T follicular helper cell (primary cell): Measurements from ENCODE around the gene METTL9.
"Not testable (repeated sequence)": the region's sequence is repeated elsewhere in the genome, so short reads cannot be mapped to it uniquely, and the experiment has no call there.

Experiments
- DNase-seq: peaks from one replicate; pipeline ENCODE4 v3.0.0-alpha.2; 2020; ENCODE audit warnings: low read depth

The METTL9 gene

DNA sequence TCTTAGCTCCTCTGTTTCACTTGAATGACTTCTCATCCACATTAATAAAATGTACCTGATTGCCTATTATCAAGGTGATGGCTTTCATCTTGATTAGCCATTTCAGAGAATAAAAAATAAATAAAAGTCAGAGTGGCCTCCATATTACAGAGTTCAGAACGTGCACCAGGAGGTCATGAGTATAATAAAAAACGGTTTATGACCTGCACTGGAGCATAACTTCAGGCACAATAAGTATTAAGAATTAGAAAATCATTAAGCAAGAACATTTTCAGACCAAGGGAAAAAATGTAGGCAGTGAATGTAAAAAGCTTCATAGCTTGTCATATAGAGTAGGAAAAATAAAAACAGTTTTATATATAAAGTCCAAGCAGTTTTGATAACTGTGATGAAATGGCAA, 11.4 kb downstream of the METTL9 start:
- no peak for DNase-seq

DNA sequence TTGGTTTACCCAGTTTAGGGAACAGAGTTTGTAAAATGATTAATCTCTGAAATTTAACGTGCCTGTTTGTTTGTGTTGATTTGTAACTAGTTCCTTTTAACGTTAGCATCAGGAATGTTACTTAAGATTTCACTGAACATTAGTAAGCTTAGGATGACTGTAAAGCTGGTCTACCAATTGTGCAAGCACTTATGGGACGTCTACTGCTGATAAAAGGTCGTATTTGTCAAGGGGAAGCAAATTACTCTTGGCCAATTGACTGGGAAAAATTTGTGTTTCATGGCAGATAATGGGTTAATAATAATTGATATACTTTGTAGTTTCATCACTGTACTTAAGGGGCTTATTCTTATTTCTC, 11.8 kb downstream of the METTL9 start:
- no peak for DNase-seq

DNA sequence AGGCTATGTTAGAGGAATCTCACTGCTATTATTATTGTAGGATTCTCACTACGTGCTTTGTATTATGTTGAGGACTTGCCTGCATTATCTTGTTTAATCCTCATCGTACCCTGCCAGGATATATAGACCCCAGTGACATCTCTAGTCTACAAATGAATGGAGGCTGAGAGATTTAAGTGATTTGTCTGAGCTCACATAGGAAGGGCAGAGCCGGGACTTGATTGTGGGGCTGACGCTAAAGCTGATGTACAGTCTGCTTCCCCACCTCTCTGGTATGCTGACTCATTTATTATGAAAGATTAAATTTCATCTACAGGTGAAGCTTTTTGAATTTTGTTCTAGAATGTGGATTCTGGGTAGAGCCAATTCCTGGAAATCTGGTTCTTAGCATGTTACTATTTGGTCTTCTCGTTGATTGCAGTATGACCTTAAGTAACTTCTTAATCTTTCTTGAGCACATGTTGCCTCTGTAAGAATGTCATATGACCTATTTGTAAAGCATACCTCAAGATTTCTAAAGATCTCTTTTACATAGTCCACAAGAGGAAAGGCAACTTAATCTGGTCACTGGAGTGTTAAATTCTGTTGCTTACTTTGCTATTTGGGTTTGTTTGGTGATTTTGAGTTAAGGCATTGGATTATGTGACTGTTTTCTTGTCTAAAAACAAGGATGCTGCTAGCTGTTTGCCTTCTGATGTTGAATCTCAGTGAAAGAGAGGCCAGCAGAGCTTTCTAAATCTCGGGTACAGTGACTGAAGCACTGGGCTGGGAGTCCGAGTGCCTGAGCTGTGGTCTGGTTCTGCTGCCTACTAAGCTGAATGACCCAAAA, 12.4 kb downstream of the METTL9 start:
- DNase-seq: no peak

GRCh38 chr16:21613361-21613760, 14.0 kb downstream of the METTL9 start:
- no peak for DNase-seq

DNA sequence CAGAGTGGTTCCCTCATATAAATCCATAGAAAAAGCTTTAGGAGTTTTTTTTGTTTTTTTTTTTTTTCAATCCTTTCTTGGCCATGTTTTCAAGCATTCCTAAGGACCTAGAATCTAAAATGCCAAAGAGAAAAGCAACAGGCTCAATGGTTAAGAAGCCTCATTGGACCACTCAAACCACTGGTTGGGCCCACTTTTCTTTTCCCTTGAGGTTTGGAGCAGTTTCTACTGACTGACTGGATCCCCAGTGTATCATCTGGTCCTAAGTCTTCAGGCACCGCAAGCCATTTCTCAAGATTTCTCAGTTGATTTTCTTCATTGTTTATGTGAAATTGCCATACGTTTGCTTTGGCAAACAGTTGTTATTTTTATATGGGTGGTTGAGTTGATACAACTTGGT, 14.4 kb downstream of the METTL9 start:
- DNase-seq: no peak

GRCh38 chr16:21614896-21615295, 15.5 kb downstream of the METTL9 start:
- no peak for DNase-seq

DNA sequence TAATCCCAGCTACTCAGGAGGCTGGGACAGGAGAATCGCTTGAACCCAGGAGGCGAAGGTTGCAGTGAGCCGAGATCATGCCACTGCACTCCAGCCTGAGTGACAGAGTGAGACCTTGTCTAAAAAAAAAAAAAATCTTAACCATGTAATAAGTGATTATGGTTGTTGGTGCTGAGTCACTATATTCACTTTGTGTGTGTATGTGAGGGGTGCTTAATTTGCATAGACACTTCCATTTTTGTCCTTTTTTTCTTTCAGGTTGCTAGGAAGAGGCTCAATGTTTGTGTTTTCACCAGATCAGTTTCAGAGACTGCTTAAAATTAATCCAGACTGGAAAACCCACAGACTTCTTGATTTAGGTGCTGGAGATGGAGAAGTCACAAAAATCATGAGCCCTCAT, 18.2 kb downstream of the METTL9 start:
- no peak for DNase-seq

DNA sequence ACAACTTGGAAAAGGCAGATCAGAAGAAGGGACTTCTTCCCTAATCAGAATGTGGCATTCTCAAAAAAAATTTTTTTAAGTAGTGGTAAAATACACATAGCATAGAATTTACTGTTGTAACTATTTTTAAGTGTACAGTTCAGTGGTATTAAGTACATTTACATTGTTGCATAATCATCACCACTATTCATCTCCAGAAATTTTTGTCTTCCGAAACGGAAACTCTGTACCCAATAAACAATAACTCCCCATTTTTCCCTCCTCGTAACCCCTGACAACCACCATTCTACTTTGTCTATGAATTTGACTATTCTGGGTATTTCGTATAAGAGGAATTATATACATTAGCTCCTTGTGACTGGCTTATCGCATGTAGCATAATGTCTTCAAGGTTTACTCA, 18.9 kb downstream of the METTL9 start:
- no peak for DNase-seq

DNA sequence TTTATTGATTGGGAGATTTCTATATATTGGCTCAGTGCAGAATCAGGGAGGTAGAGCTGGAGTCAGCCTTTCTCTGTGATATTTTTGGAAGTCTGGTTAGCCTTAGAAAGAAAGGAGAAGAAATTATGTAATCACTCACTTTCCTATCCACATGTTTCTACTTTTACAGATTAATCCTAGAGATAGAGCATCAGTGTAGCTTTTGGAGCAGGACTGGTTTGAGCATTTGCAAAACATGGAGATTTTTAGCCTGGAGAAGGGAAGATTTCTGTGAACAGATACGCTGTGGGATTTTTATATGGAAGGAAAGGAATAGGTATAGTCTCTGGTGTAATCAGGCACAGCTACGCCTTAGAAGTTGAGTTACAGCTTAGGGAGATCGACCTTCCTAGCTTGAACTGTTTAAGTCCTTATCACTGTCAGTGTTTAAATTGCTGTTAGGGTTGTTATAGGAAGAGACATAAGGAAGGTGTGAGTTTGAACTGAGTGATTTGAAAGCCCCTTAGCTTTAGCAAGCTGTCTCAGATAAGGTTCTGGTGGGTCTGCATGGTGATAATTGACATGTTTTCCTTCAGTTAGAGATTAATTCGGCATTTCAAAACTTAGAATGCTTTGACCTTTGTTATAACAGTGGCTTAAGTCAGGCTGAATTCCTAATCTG, 20.5 kb downstream of the METTL9 start:
- DNase-seq: no peak

- no peak for DNase-seq
Observed at GRCh38 chr16:21620592-21620991, 21.2 kb downstream of the METTL9 start.

DNA sequence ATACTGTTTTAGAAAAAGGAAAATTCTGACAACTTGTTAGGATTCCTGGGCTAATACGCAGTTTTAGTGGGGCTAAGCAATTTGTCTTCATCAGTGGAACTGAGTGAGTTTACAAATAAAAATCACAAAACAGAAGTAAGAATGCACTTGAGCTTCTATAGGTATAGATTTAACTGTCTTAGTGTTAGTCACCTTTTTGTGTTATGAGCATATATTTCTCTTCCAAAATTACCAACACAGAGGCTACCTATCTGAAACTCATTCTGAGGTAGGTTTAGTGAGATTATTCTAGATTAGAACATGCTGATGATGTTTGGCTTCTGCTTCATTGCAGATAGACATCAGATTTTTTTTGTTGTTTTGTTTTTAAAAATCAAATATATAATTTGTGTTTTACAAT, 23.2 kb downstream of the METTL9 start:
- DNase-seq: no peak

- no peak for DNase-seq
Observed at GRCh38 chr16:21625026-21625425, 25.6 kb downstream of the METTL9 start.

DNA sequence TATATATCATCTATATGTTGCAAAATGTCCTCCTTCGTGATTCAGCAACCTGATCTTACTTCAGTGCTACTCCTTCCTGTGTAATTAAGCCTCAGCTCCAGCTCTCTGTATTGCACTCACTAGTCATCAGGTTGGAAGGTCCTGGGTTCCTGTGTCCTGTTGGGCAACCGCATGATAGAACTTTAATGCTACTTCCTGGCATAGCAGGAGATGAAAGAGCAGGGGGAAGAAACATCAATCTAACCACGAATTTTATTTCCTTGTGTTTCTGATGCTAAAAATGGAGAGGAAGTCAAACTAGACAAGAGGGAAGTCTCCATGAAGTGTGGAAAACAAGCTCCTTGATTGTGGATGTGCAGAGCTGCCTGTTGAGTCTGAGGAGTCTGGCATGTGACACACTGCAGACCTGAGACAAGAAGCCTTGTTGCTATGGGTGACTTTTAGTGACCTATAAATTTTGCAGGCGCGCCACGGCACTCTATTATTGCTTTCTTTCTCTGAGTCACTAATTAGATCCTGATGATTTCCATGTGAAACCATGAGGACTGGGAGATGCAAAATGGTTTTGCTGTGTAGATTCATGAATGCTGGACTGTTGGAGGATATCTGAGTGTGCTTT, 27.4 kb downstream of the METTL9 start:
- DNase-seq: no peak

DNA sequence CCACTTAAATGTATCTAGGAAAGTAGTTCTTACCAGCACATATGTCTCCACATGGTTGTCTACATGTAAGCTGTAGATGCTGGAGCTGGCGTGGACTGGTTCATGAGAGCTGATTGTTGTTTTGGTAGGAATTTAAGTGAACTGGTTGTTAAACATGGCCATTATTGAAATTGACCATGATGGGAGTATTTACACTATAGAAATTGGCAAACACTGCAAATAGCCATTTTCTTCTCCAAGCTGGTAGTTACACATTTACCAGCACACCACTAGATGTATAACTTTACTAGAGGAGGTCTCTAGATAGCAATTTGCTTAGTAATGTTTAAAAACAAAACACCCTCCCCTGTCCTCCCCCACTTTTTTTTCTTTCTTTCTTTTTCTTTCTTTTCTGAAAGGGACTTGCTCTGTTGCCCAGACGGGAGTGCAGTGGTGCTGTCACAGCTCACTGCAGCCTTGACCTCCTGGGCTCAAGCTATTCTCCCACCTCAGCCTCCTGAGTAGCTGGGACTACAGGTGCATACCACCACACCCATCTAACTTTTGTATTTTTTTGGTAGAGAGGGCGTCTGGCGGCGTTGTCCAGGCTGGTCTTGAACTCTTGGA, 28.8 kb downstream of the METTL9 start:
- DNase-seq: no peak

DNA sequence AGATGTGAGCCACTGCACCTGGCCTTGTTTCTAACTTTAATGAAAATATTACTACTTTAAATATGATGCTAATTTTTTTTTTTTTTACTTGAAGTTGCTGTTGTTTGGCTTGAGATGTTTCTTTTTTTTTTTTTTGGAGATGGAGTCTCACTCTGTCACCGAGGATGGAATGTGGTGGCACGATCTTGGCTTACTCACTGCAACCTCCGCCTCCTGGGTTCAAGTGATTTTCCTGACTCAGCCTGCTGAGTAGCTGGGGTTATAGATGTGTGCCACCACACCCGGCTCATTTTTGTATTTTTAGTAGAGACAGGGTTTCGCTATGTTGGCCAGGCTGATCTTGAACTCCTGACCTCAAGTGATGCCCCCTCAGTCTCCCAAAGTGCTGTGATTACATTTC, 29.4 kb downstream of the METTL9 start:
- DNase-seq: no peak

DNA sequence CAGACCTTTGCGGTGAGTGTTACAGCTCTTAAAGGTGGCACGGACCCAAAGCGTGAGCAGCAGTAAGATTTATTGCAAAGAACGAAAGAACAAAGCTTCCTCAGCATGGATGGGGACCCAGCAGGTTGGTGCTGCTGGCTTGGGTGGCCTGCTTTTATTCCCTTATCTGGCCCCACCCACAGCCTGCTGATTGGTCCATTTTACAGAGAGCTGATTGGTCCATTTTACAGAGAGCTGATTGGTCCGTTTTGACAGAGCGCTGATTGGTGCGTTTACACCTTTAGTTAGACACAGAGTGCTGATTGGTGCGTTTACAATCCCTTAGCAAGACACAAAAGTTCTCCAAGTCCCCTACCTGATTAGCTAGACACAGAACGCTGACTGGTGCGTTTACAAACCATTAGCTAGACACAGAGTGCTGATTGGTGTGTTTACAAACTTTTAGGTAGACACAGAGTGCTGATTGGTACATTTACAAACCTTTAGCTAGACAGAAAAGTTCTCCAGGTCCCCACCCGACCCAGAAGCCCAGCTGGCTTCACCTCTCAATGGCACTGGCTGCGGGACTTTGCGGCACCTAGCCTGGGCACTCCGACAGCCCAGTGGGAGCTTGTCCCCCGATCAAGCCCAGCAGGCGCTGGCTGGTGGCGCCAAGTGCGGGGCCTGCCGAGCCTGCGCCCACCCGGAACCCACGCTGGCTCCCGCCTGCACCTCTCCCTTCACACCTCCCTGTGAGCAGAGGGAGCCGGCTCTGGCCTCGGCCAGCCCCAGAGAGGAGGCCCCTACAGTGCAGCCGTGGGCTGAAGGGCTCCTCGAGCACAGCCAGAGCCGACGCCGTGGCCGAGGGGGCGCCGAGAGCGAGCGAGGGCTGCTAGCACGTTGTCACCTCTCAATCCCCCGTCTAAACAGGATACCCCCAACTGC, 30.5 kb downstream of the METTL9 start:
- not testable (repeated sequence) for DNase-seq

DNA sequence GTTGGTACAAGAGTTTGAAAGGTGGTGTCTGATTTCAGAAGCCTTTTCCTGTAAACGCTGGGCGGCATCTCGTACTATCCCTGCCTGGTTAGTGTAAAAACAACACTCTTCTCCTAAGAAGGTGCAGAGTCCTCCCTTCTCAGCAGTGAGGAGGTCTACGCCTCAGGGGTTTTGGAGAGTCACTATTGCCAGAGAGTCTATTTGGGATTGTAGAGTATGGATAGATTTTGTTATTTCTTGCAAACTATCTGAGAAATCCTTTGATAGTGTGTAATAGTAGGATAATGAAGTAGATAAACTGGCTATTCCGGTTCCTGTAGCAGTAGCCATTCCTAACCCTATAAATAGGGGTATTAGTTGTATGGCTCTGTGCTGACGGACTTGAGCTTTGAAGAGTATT, 31.5 kb downstream of the METTL9 start:
- DNase-seq: not testable (repeated sequence)

DNA sequence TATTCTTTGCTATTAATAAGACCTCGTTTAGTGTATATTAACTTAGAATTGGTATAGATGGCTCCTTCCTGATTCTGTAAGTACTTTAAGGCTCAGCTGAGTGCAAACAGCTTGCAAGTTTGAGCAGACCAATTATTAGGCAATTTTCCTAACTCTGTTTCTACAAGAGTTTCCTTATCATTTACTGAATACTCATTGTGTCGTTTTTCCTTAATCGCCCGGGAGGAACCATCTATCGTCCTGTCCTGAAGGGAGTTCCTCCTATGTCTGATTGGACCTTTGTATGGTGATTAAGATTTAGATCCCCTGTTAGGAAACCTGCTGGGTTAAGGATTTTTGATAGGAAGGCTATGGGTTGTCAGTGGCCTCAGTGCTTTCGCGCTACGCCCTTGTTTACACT, 32.0 kb downstream of the METTL9 start:
- not testable (repeated sequence) for DNase-seq

GRCh38 chr16:21631951-21632575, 32.7 kb downstream of the METTL9 start:
- DNase-seq: not testable (repeated sequence)

DNA sequence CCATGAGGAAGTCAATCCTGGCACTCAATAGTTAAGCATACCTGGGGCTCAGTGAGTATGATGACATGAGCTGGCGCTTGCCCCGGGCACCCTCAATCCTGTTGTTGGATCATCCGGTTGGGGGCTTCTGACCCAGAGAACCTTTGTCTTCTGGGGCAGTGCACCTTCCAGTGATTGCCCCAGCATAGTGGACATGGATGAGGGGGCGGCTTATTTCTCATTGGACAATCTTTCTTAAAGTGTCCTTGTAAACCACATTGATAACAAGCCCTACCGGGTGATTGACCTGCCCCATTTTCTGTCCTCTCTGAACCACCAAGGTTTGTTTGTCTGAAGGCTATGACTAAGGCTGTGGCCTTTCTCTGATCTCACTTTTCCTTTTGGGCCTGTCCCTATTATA, 34.8 kb downstream of the METTL9 start:
- DNase-seq: no peak

GRCh38 chr16:21635694-21636093, 36.3 kb downstream of the METTL9 start:
- not testable (repeated sequence) for DNase-seq
